RWPE2 (cell line): ENCODE measurements around the gene PRSS22.
A peak's percentile ranks its signal among the peaks of the same experiment; 100 is the strongest.

Experiments used
- ATAC-seq: fragments of 200-7000 bp; cut with Tn5 transposase; 3 replicates; pipeline ENCODE4 v1.9.1; 2021; ENCODE audit warnings: low read depth
- DNase-seq: peaks from one replicate; pipeline ENCODE4 v3.0.0-alpha.2; 2020; ENCODE audit warnings: low spot score
- H3K27ac ChIP-seq: fragments of 450-650 bp; 2 replicates; pipeline ENCODE4 v1.5.1; 2017; ENCODE audit warnings: mild to moderate bottlenecking; ENCODE audit not compliant: poor library complexity, severe bottlenecking
- H3K27me3 ChIP-seq: fragments of 250-450 bp; sonication (Bioruptor Pico); 2 replicates; pipeline ENCODE4 v1.5.1; 2021; ENCODE audit warnings: mild to moderate bottlenecking, moderate library complexity; ENCODE audit not compliant: insufficient read depth, poor library complexity, severe bottlenecking
- H3K36me3 ChIP-seq: fragments of 250-450 bp; sonication (Bioruptor Pico); 2 replicates; pipeline ENCODE4 v1.5.1; 2020; ENCODE audit warnings: low read depth, mild to moderate bottlenecking, moderate library complexity
- H3K4me1 ChIP-seq: fragments of 250-450 bp; sonication (Bioruptor Pico); 2 replicates; pipeline ENCODE4 v1.5.1; 2021; ENCODE audit warnings: mild to moderate bottlenecking, moderate library complexity; ENCODE audit not compliant: insufficient read depth, poor library complexity, severe bottlenecking
- H3K4me3 ChIP-seq: fragments of 250-450 bp; sonication (Bioruptor Pico); 2 replicates; pipeline ENCODE4 v1.5.1; 2021; ENCODE audit warnings: mild to moderate bottlenecking, moderate library complexity; ENCODE audit not compliant: severe bottlenecking
- H3K9me3 ChIP-seq: fragments of 250-450 bp; sonication (Bioruptor Pico); 2 replicates; pipeline ENCODE4 v1.5.1; 2021; ENCODE audit warnings: mild to moderate bottlenecking, moderate library complexity; ENCODE audit not compliant: severe bottlenecking
- TF ChIP-seq, protein P1 (sequence below): fragments of 450-650 bp; IDR thresholded peaks from one replicate; pipeline ENCODE4 v1.5.1; 2017; ENCODE audit warnings: mild to moderate bottlenecking, moderate library complexity; ENCODE audit not compliant: poor library complexity, severe bottlenecking

PRSS22 gene

DNA sequence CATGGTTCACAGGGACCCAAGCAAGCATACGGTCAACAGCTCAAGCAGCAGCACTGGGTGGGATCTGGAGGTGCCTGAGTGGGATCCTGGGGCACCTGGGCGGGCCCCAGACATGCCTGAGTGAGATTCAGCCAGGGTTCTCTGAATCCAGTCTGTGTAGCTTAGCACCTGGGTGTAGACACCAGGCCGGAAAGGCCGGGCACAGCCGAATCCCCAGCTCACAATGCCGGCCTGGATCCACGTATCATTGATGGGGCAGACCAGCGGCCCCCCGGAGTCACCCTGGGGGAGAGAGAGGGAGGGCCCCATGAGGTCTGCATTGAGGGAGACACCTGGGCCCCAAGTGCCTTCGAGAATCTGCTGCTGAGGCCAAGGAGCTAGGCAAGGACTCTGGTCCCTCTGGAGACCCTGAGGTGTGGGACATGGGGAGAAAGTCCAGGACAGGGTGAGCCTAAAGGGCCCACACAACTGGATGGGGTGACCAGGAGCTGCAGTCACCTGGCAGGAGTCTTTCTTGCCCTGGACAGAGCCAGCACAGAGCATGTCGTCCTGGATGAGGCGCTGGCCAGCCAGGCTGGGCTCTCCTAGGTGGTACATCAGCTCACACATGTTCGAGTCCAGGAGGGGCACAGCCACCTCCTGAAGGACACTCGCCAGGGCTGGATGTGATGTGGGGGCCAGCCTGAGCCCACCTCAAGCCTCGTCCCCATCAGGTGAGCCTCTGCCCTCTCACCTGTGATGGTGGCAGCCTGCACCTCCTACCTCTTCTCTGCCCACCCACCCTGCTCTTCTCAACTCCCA, 18.1 kb downstream of the PRSS22 start:
- no peaks in the 10 kb centered on the region for H3K36me3 ChIP-seq
- no peaks in the 10 kb centered on the region for H3K9me3 ChIP-seq
- no peak overlapping the region for H3K27ac ChIP-seq
- H3K4me1 ChIP-seq = peaks cover 18% of the 10 kb centered on the region
- ATAC-seq (no peak), DNase-seq (peak; percentile 51)
- H3K4me3 ChIP-seq = no peak overlapping the region
- no peaks in the 10 kb centered on the region for H3K27me3 ChIP-seq
- TF ChIP-seq, protein P1, sequence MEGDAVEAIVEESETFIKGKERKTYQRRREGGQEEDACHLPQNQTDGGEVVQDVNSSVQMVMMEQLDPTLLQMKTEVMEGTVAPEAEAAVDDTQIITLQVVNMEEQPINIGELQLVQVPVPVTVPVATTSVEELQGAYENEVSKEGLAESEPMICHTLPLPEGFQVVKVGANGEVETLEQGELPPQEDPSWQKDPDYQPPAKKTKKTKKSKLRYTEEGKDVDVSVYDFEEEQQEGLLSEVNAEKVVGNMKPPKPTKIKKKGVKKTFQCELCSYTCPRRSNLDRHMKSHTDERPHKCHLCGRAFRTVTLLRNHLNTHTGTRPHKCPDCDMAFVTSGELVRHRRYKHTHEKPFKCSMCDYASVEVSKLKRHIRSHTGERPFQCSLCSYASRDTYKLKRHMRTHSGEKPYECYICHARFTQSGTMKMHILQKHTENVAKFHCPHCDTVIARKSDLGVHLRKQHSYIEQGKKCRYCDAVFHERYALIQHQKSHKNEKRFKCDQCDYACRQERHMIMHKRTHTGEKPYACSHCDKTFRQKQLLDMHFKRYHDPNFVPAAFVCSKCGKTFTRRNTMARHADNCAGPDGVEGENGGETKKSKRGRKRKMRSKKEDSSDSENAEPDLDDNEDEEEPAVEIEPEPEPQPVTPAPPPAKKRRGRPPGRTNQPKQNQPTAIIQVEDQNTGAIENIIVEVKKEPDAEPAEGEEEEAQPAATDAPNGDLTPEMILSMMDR = no peak

DNA sequence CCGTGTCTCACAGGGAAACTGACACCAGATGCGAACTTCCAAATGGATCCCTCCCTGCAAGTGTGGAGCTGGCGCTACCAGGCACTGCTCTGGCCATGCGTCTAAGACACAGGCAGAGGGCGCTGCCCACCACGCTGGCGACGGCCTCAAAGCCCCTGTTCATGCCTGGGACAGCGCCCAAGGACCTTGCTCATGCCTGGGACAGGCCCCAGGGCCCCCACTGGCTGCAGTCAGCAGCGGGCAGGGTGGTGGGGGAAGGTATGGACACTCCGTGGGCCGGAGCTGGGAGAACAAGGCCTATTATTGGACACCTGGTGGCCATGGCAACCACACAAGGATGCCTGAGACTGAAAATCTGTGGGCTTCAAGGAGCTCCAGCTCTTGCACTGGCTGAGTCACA, 19.0 kb downstream of the PRSS22 start:
- TF ChIP-seq, protein P1 = peak; percentile 80
- Histone ChIP-seq H3K4me3 (no peak overlapping the region), H3K27me3 (no peaks in the 10 kb centered on the region), H3K36me3 (no peaks in the 10 kb centered on the region), H3K9me3 (no peaks in the 10 kb centered on the region), H3K27ac (no peak overlapping the region), H3K4me1 (peaks cover 18% of the 10 kb centered on the region)
- ATAC-seq (peak; percentile 43), DNase-seq (peak; percentile 78)

DNA sequence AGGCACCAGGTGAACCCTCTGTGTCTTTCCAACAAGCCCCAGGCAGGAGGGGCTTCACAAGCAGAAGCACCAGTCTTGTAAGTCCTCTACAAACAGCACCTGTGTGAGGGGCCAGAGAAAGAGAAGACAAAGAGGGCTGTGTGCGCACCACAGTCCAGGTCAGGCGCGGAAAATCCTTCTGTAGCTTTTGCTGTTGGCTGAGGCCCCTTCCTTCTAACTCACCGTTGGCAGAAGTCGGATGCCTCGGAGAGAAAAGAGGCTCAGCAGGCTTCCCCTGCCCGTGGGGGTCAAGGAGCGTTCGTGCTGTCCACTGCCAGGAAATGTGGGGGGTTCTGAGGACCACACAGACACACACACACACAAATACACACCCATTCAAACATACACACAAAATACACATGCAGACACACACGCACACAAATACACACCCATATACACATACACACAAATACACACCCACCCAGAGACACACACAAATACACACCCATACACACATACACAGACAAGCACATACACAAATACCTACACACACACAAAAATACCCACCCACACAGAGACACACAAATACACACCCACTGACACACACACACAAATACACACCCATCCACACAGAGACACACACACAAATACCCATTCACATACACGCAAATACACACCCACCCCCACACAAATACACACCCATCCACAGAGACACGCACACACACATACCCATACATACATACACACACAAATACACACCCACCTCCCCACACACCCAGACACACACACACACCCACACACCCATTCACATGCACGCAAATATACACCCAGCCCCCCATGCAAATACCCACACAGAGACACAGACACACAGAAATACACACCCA, 21.1 kb downstream of the PRSS22 start:
- peaks cover 18% of the 10 kb centered on the region for H3K4me1 ChIP-seq
- TF ChIP-seq, protein P1 = no peak
- no peaks in the 10 kb centered on the region for H3K27me3 ChIP-seq
- H3K36me3 ChIP-seq = no peaks in the 10 kb centered on the region
- ATAC-seq (no peak), DNase-seq (no peak)
- H3K27ac ChIP-seq = peak overlapping the region; percentile 95
- no peak overlapping the region for H3K4me3 ChIP-seq
- H3K9me3 ChIP-seq = no peaks in the 10 kb centered on the region

DNA sequence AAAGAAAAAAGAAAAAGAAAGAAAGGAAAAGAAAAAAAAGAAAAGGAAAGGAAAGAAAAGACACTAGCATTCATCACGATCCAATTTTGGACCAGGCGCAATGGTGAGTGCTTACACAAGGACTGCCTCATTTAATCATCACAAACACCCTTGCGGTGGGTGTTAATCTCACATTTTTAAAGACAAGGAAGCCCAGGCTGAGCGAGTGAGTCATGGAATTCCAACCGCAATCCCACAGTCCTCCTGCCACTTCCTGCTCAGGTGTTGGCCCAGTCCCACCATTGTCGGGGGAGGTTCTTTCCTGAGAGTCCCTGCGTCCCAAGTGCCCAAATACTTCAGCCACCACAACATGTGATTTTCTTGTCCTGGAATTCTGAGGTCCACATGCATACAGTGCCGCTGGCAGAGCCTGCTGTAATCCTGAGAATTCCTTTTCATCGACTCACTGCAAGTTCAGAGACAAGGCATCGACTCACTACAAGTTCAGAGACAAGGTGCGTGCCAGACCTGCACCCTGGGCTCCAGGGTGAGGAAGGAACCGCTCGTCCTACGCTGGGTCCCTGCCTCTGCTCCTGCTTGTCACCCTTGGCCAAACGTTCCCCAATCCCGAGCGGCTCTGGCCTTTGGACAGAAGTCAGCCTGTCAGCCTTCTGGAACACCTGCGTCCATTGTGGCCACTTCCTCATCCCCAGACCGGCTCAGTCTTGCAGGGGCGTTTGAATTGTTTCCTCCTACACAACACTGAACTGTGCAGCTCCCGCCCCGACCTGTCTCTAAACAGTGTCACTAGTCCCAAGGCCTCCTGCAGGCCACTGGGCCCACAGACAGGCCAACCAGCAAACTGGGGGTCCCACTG, 22.1 kb downstream of the PRSS22 start:
- Histone ChIP-seq H3K27ac (peak overlapping the region; percentile 95), H3K4me3 (no peak overlapping the region), H3K36me3 (no peaks in the 10 kb centered on the region), H3K4me1 (peaks cover 18% of the 10 kb centered on the region), H3K9me3 (no peaks in the 10 kb centered on the region), H3K27me3 (no peaks in the 10 kb centered on the region)
- TF ChIP-seq, protein P1 = no peak
- DNase-seq (peak; percentile 96), ATAC-seq (peak; percentile 89)
